IPS DF 4.7 (cell line): ENCODE data around the gene GPR37L1.
"Not testable (repeated sequence)": the region's sequence is repeated elsewhere in the genome, so short reads cannot be mapped to it uniquely, and the experiment has no call there.

Source experiments
- DNase-seq: peaks from one replicate; pipeline ENCODE4 v3.0.0-alpha.2; 2013; ENCODE audit warnings: low spot score; ENCODE audit errors: extremely low read depth

The GPR37L1 gene

GRCh38 chr1:202107801-202108731 lies 14.7 kb upstream of the GPR37L1 start:
- DNase-seq = no peak

- no peak for DNase-seq
These were observed 11.7 kb upstream of the GPR37L1 start for GRCh38 chr1:202110977-202111376.

- DNase-seq = not testable (repeated sequence)
These were observed 11.1 kb upstream of the GPR37L1 start for GRCh38 chr1:202111589-202111988.

DNA sequence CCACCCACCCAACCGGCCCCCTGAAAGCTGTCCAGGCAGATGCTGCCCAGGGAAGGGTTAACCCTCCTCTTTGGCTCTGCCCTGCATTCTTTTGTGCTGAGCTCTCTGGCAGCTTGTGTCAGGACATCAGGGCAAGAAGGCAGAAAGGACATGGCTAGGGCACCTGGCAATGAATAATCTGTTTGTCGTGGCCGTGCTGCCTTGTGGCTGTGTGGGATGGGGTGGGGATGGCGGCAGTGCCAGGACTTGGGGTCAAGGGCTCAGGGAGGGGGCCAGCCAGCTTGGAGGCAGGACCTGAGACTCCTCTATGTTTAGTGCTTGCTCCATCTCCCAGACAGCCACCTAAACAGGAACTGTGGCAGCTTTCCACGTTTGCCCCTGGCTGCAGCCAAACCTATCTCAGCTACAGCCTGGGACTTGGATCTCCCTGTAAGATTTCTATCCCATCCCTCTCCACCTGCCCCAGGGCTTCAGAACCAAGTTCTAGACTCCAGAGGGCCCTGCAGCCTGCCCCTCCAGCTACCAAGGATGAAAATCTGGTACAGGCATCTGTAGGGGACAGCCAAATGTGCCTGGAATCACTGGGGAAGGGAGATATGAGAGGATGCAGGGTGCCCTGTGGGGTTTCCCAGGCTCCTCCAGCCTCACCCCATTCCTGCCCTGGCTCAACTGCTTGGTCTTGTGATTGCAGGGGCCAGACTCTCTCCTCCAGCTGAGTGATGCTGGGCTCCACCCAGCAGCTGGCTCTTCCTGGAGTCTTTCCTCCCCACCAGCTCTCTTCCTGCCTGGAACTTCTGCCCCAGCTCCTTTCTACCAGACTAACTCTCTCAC lies 9.6 kb upstream of the GPR37L1 start:
- DNase-seq = no peak

DNA sequence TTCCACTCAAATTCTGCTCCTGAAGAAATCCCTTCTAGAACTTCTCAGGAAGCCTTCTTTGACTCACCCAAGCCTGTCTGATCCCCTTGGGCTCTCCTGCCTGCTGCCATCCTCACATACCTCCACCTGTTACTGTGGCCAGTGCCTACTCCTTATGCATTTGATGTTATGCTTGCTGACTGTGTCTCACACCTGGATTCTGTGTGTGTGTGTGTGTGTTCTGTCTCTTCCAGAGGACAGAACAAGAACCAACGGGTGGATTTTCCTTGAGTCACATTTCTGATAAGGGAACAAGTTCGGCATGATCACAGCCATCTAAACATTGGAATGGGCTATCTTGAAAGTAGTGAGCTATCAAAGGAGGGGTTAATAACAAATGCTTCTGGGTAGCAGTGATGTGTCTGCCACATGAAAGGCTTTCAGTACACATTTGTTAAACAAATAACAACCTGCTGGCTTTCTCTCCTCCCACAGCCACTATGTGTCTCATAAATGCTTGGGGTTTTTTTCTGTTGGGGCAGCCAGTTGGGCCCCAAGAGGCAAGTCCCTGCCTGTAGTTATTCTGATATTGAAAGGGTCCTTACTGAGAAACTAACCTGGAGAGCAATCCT lies 8.9 kb upstream of the GPR37L1 start:
- DNase-seq = no peak

DNA sequence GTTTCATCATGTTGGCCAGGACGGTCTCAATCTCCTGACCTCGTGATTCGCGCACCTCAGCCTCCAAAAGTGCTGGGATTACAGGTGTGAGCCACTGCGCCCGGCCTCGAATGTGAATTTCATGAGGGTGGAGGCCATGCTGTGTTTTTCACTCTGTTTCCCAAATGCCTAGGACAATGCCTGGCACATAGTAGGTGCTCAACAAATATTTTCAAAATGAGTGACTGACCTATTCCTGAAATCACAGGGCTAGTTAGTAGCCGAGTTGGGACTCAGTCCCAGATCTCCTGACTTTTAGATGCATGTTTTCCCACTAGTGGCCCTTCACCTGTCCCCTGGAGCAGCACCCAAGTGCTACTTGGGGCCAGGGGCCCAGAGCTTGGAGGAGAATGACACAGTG lies 6.4 kb upstream of the GPR37L1 start:
- no peak for DNase-seq

GRCh38 chr1:202117898-202118371 lies 4.8 kb upstream of the GPR37L1 start:
- DNase-seq = no peak

GRCh38 chr1:202121006-202121405 lies 1.7 kb upstream of the GPR37L1 start:
- DNase-seq = no peak

- no peak for DNase-seq
These were observed 658 bp downstream of the GPR37L1 start for GRCh38 chr1:202123336-202123813.

DNA sequence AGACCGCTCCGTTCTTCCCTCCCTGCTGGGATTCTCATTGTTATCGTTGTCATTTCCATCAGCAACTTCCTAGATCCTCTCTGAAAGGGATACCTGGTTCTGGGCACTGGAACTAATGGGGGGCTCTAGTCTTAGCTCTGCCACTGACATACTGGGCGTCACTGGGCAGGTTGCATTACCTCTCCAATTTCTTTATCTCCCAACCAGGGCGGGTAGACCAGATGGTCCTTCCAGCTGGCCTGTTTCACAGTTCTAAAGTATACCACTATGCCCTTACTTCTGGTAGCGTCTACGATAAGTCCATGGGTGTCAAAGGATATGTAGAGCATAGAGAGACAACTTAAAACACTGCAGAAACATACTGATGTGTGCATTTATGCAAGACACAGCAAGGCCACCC lies 1.4 kb downstream of the GPR37L1 start:
- no peak for DNase-seq

- no peak for DNase-seq
These were observed 2.9 kb downstream of the GPR37L1 start for GRCh38 chr1:202125611-202126010.

- DNase-seq = no peak
These were observed 3.7 kb downstream of the GPR37L1 start for GRCh38 chr1:202126426-202126825.

- DNase-seq = no peak
These were observed 4.3 kb downstream of the GPR37L1 start for GRCh38 chr1:202127061-202127460.

- no peak for DNase-seq
These were observed 5.3 kb downstream of the GPR37L1 start for GRCh38 chr1:202127836-202128622.

- DNase-seq = no peak
These were observed 7.0 kb downstream of the GPR37L1 start for GRCh38 chr1:202129453-202130296.

DNA sequence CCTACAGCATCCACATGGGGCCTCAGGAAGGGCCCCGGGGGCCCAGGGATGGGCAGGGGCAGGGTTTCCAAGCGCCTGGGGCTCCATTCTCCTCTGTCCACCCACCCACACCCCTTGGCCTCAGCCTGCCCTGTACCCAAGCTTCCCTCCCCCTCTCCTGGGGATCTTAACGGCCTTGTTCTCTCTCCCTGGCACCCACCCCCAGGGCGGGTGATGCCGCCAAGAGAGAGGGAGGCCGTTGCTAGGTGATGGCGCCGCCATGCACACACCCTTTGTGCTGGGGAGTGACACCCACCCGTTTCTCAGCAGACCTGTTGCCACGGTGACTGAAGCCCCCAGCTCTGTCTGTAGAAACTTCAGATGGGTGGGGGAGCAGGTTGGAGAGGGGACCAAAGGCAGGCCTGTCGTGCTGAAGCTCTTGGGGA lies 7.6 kb downstream of the GPR37L1 start:
- DNase-seq = no peak

GRCh38 chr1:202130816-202131522 lies 8.3 kb downstream of the GPR37L1 start:
- no peak for DNase-seq

DNA sequence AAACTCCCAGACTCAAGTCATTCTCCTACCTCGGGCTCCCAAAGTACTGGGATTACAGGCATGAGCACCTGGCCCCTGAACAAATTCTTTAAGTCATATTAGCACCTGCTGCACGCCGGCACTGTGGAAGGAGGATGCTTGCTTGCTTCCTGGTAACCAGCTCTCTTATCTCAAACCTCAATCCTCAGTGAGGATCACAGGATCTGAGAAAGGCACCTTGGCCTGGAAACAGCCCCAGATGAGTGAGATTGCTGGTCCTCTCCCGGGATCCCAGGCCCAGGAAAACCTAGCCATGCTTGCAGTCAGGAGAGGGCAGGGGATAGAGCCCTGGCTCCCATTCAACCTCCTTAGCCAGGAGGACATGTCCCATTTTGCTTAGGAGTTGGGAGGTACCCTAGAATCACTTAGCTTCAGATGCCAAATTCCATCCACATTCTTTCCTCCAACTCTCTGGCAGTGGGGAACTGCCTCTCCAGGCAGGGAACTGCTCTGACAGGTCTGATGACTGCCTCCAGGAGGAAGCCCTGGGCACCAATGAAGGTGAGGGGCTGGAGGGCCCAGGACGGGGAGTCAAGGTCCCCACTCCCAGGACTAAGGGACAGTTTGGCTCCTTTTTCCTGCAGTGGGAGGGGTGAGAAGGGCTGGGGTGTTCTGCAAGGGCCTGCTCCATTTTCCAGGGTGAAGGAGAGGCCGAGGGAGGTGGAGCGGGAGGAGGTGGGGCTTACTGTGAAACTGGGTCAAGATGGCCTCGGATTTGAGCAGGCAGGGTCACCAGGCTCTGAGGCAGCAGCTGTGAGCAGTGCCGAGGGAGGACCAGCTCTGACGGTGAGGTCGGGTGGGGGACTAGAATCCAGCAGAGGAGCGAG lies 9.5 kb downstream of the GPR37L1 start:
- no peak for DNase-seq
